RWPE1 (cell line): ENCODE results near the gene SERPINB5.
"Not testable (repeated sequence)": the region's sequence is repeated elsewhere in the genome, so short reads cannot be mapped to it uniquely, and the experiment has no call there.

Experiments
- CTCF ChIA-PET: fragments of 350-600 bp; sonication (Branson Sonifier 250); formaldehyde crosslinking; extraction: SDS; loops from one replicate; lab custom pipeline; 2021; lab: Yijun Ruan, JAX
- POLR2A ChIA-PET: fragments of 400-600 bp; formaldehyde crosslinking; extraction: SDS; loops from one replicate; lab custom pipeline; 2020; ENCODE audit warnings: antibody characterized with exemption; ENCODE audit not compliant: low non-redundant PET; lab: Yijun Ruan, JAX
- DNase-seq: peaks from one replicate; pipeline ENCODE4 v3.0.0; 2012; ENCODE audit warnings: low spot score
- H3K27ac ChIP-seq: fragments of 450-650 bp; 2 replicates; pipeline ENCODE4 v1.5.1; 2017
- TF ChIP-seq, protein P1 (sequence below): fragments of 450-650 bp; conservative IDR thresholded peaks from 2 replicates; pipeline ENCODE4 v1.5.1; 2017; ENCODE audit warnings: low read depth, mild to moderate bottlenecking

SERPINB5 gene

DNA sequence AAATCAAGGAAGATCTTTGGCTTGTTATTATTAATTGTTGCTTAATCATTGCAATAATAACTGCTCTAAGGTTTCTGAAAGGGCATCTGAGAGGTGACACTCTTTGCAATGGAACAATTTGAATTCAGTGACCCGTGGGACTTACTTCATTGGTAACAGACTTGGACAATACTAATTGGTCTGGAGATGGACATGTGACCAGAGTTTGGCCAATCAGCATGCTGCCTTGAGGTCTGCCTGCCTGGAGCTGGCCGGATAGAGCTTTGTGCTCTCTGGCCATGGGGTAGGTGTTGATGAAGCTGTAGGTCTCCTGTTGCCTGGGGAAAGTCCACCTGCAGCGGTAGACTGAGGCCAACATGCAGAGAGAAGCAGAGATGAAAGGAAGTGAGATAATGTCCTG lies 30.5 kb upstream of the SERPINB5 start:
- ChIA-PET POLR2A (no interaction called here), CTCF (no interaction called here)
- H3K27ac ChIP-seq, result peak overlapping the region; percentile 96
- no peak for DNase-seq
- TF ChIP-seq, protein P1, sequence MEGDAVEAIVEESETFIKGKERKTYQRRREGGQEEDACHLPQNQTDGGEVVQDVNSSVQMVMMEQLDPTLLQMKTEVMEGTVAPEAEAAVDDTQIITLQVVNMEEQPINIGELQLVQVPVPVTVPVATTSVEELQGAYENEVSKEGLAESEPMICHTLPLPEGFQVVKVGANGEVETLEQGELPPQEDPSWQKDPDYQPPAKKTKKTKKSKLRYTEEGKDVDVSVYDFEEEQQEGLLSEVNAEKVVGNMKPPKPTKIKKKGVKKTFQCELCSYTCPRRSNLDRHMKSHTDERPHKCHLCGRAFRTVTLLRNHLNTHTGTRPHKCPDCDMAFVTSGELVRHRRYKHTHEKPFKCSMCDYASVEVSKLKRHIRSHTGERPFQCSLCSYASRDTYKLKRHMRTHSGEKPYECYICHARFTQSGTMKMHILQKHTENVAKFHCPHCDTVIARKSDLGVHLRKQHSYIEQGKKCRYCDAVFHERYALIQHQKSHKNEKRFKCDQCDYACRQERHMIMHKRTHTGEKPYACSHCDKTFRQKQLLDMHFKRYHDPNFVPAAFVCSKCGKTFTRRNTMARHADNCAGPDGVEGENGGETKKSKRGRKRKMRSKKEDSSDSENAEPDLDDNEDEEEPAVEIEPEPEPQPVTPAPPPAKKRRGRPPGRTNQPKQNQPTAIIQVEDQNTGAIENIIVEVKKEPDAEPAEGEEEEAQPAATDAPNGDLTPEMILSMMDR, result no peak

DNA sequence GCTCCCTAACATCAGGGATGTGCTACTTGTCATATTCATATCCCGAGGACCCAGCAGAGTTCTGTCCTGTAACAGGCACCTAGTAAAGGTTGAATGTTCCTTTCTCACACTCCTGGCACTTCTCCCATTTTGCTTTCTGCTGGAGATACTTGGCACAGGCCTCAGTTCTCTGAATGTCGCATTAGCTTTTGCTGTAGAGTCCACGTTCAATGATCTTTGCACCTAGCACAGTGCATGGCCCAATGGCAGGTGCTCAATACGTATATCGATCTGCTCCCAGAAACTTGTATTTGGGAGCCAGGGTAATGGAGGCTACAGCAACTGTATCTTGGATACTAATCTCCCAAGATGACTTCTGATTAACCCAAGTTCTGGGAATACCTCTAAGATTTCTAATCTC lies 29.7 kb upstream of the SERPINB5 start:
- DNase-seq, result no peak
- no peak overlapping the region for H3K27ac ChIP-seq
- TF ChIP-seq, protein P1, result no peak
- POLR2A ChIA-PET, result no interaction called here
- CTCF ChIA-PET, result no interaction called here

DNA sequence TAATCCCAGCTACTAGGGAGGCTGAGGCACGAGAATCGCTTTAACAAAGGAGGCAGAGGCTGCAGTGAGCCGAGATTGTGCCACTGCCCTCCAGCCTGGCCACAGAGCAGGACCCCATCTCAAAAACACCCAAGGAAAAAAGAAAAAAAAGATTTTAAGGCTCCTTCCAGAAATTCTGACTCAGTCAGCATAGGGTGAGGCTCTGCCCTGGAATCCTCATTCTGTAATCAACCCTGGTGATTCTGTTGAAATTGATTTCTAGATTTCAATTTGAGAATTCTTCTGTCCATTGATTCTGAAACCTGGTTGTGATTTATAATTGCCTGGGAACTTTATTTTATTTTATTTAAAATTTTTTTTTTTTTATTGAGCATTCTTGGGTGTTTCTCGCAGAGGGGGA lies 27.3 kb upstream of the SERPINB5 start:
- ChIA-PET POLR2A (no interaction called here), CTCF (no interaction called here)
- peak overlapping the region; percentile 72 for H3K27ac ChIP-seq
- TF ChIP-seq, protein P1, result no peak
- no peak for DNase-seq

DNA sequence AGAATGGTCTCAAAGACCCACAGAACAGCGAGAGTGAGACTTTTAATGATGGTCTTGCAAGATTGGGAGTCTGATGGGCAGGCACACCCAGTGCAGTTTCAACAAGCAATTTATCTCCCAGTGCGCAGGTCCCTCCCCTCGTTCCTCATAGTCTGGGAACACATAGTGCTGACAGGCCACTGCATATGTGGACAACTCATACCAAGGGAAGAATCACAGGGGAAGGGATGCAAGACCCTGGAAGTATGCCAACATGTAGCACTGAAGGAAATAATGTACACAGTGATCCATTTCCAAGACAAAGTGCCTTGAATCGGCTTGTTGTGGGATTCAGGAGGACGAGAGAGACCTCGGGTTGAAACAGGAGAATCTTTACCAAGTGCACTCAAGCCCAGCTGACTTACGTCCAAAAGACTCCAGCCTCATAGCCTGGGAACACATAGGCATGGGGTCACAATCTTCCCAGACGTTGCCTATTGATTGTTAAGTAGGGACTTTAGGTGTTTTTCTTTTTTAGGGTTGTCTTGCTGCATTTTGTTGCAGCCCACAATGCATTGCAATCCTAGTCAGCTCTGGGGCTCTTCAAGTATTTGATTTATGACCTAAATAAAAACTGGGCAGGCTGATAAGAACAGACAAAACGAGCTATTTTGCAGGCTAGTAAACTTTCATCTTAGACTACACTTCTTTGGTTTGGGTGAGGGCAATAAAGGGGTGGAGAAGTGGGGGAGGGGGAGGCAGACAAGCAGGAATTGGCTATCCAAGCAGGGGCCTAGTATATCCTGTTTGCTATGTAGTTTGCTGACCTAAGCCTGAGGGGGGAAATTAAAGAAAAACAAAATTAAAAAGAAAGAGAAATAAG lies 24.7 kb upstream of the SERPINB5 start:
- CTCF ChIA-PET, result no interaction called here

DNA sequence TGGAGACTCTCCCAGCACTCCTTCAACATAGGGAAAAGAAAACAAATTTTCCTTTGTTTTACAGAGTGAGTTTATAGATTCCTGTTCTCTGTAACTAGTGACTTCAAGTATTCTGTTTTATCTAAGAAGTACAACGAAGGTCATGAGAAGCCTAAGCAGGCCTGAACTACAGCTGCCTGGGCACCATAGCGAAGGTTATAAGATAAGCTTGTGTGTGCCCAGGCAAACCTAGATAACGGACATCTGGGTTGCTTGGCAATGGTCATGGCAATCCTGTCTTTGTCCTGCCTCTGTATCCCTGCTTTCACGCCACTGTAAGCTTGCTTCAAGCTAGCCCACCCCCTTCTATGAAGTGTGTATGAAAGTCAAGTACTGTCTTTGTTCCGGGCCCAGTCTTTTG lies 24.0 kb upstream of the SERPINB5 start:
- H3K27ac ChIP-seq, result peak overlapping the region; percentile 94
- CTCF ChIA-PET, POLR2A ChIA-PET, DNase-seq: not testable (repeated sequence)

More for the DNA sequence above, 24.7 kb upstream of the SERPINB5 start:
- H3K27ac ChIP-seq, result peak overlapping the region; percentile 94
- TF ChIP-seq, protein P1, result no peak
- DNase-seq, result peak; percentile 38
- POLR2A ChIA-PET, result no interaction called here

DNA sequence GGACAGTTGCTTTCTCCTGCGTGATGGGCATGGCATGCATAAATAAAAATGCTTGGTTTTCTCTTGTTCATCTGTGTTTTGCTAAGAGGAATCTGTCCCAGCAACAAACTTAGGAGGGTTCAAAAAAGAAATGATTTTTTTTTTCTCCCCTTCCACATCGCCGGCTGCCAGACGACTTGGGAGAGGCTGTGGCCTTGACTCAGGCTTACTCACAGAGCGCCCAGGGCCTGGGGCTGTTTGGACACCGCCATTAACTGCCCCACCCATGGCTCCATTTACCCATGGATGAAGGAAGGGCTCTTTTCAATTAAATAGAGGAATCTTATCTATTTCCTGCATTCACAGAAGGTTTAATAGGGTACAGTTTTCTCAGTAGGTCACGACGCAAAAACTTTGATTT lies 22.3 kb upstream of the SERPINB5 start:
- ChIA-PET POLR2A (no interaction called here), CTCF (no interaction called here)
- peak; percentile 86 for DNase-seq
- H3K27ac ChIP-seq, result peak overlapping the region; percentile 94
- TF ChIP-seq, protein P1, result no peak

DNA sequence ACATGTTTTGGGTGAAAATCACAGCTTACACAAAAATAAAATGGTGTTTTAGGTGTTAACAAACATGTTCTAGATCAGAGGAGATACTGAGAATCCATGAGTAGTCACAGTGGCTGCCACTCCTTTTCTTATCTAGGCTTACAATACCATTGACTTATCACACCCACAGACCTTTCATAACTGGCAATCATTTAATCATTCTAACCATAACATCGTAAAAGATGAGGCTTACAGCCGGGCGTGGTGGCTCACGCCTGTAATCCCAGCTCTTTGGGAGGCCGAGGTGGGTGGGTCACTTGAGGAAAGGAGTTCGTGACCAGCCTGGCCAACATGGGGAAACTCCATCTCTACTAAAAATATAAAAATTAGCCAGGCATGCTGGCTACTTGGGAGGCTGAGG lies 18.8 kb upstream of the SERPINB5 start:
- ChIA-PET POLR2A (no interaction called here), CTCF (no interaction called here)

More for the DNA sequence above, 18.8 kb upstream of the SERPINB5 start:
- TF ChIP-seq, protein P1, result no peak
- H3K27ac ChIP-seq, result peak overlapping the region; percentile 48; the same call in 1 of the 2 replicates
- DNase-seq, result no peak
